HL-60 (cell line): Measurements from ENCODE around the gene DNAJB8.

Experiments
- POLR2AphosphoS5 ChIP-seq: IDR thresholded peaks from 2 replicates; pipeline ENCODE4 v1.6.1; 2012; ENCODE audit warnings: low read depth
- TF ChIP-seq, protein P1 (sequence below): IDR thresholded peaks from one replicate; pipeline ENCODE4 v1.5.1; 2011; ENCODE audit warnings: low read length, control low read depth, inconsistent platforms; ENCODE audit not compliant: insufficient read depth

GRCh38 chr3:128481438-128481942 lies 14.8 kb upstream of the DNAJB8 start:
- TF ChIP-seq, protein P1, sequence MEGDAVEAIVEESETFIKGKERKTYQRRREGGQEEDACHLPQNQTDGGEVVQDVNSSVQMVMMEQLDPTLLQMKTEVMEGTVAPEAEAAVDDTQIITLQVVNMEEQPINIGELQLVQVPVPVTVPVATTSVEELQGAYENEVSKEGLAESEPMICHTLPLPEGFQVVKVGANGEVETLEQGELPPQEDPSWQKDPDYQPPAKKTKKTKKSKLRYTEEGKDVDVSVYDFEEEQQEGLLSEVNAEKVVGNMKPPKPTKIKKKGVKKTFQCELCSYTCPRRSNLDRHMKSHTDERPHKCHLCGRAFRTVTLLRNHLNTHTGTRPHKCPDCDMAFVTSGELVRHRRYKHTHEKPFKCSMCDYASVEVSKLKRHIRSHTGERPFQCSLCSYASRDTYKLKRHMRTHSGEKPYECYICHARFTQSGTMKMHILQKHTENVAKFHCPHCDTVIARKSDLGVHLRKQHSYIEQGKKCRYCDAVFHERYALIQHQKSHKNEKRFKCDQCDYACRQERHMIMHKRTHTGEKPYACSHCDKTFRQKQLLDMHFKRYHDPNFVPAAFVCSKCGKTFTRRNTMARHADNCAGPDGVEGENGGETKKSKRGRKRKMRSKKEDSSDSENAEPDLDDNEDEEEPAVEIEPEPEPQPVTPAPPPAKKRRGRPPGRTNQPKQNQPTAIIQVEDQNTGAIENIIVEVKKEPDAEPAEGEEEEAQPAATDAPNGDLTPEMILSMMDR, result no peak
- TF ChIP-seq POLR2AphosphoS5, result no peak; the same call in 1 of the 2 replicates
